RCC 7860 (cell line): ENCODE measurements around the gene RNF126.
"Not testable (repeated sequence)": the region's sequence is repeated elsewhere in the genome, so short reads cannot be mapped to it uniquely, and the experiment has no call there.

Source experiments
- DNase-seq: peaks from one replicate; pipeline ENCODE4 v3.0.0-alpha.2; 2015; ENCODE audit warnings: low spot score
- FAIRE-seq: peaks from 2 replicates; lab custom pipeline; 2012; peaks lifted over from hg19 to GRCh38; lab: Jason Lieb, UNC

The RNF126 gene

GRCh38 chr19:616062-616700 lies 46.8 kb downstream of the RNF126 start:
- FAIRE-seq = no peak
- DNase-seq = no peak

- no peak for FAIRE-seq
- no peak for DNase-seq
Measured at GRCh38 chr19:615619-616018, 47.4 kb downstream of the RNF126 start.

- no peak for DNase-seq
- FAIRE-seq = no peak
Measured at GRCh38 chr19:613732-614567, 49.1 kb downstream of the RNF126 start.

GRCh38 chr19:612941-613340 lies 50.1 kb downstream of the RNF126 start:
- FAIRE-seq = no peak
- no peak for DNase-seq

GRCh38 chr19:611481-611868 lies 51.5 kb downstream of the RNF126 start:
- DNase-seq (peak; percentile 99), FAIRE-seq (peak; percentile 98)

- peak; percentile 86 for DNase-seq
- FAIRE-seq = peak; percentile 88
Measured at GRCh38 chr19:610801-611480, 52.1 kb downstream of the RNF126 start.

- DNase-seq = no peak
- no peak for FAIRE-seq
Measured at GRCh38 chr19:610071-610800, 52.8 kb downstream of the RNF126 start.

GRCh38 chr19:609004-609346 lies 54.0 kb downstream of the RNF126 start:
- FAIRE-seq = no peak
- DNase-seq = peak; percentile 55

GRCh38 chr19:608155-609003 lies 54.6 kb downstream of the RNF126 start:
- FAIRE-seq (no peak), DNase-seq (no peak)

GRCh38 chr19:607301-608154 lies 55.5 kb downstream of the RNF126 start:
- FAIRE-seq = no peak
- no peak for DNase-seq

- FAIRE-seq, DNase-seq: not testable (repeated sequence)
Measured at GRCh38 chr19:605061-605971, 57.7 kb downstream of the RNF126 start.

- FAIRE-seq = no peak
- DNase-seq = no peak
Measured at GRCh38 chr19:604355-604754, 58.7 kb downstream of the RNF126 start.

- not testable (repeated sequence) for FAIRE-seq, DNase-seq
Measured at GRCh38 chr19:603779-604178, 59.2 kb downstream of the RNF126 start.

- not testable (repeated sequence) for FAIRE-seq, DNase-seq
Measured at GRCh38 chr19:603302-603639, 59.7 kb downstream of the RNF126 start.

GRCh38 chr19:602391-603301 lies 60.4 kb downstream of the RNF126 start:
- DNase-seq = no peak
- FAIRE-seq = no peak

- no peak for FAIRE-seq
- no peak for DNase-seq
Measured at GRCh38 chr19:601790-602189, 61.2 kb downstream of the RNF126 start.

GRCh38 chr19:601310-601709 lies 61.7 kb downstream of the RNF126 start:
- no peak for DNase-seq

More at GRCh38 chr19:601310-601709, 61.7 kb downstream of the RNF126 start:
- no peak for FAIRE-seq
